ENCODE measurements around the gene CD74.

- TF ChIP-seq CTCF (conservative IDR thresholded peaks at IDR 0.05; ENCODE audit: low read depth, low read length) (no peak), EZH2 (IDR thresholded peaks at IDR 0.05; ENCODE audit: low read length, unreplicated experiment) (no peak)
Observed at GRCh38 chr5:150454492-150455229, 42.0 kb upstream of the CD74 start.

Data from PC-3 (cell line).